Measurements from ENCODE around the gene TENM4.

TENM4 gene

DNA sequence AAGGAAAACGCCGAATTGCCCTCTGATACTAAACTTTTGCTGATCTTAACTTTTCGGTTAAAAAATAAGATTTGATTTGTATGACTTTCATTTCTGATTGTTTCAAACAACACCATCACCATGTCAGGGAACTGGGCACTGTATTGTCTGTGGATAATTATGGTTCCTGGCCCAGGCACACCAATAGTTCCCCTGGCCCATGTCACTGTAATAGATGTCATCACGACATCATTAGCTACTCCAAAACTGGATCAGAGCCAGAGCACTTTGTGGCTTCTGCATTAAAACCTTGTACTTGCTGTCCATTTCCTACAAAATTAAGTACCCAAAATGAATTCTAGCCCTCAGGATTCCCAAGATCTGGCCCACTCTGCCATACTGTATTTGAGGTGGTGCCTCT, 746.7 kb downstream of the TENM4 start:
- DNase-seq (ENCODE audit: low spot score) = no peak
- in situ Hi-C loops (cut with MboI; ENCODE audit: low pct_unique_long_range_greater_than_20kb, low sequenced_read_pairs, unreplicated experiment) = no loop called here
- TF ChIP-seq, protein P1, sequence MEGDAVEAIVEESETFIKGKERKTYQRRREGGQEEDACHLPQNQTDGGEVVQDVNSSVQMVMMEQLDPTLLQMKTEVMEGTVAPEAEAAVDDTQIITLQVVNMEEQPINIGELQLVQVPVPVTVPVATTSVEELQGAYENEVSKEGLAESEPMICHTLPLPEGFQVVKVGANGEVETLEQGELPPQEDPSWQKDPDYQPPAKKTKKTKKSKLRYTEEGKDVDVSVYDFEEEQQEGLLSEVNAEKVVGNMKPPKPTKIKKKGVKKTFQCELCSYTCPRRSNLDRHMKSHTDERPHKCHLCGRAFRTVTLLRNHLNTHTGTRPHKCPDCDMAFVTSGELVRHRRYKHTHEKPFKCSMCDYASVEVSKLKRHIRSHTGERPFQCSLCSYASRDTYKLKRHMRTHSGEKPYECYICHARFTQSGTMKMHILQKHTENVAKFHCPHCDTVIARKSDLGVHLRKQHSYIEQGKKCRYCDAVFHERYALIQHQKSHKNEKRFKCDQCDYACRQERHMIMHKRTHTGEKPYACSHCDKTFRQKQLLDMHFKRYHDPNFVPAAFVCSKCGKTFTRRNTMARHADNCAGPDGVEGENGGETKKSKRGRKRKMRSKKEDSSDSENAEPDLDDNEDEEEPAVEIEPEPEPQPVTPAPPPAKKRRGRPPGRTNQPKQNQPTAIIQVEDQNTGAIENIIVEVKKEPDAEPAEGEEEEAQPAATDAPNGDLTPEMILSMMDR (IDR thresholded peaks at IDR 0.05; ENCODE audit: extremely low read depth, insufficient read depth, missing control alignments) = no peak

DNA sequence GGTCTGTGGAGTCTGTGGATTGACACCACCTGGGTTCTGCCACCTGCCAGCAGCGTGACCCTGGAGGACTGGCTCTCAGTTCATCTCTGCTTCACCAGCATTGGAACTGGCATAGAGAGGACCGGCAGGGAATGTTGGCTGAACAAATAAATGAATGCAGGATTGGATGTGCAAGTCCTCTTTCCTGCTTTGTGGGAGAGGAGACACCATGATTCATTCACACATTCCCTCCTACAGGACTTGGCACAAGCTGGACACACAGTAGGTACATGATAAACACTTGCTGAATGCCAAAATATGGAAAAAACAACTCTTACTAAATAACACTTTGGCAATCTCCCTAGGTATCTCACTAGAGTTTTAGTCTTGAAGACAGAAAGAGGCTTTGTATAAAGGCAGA, 749.6 kb downstream of the TENM4 start:
- in situ Hi-C loops (cut with MboI; ENCODE audit: low pct_unique_long_range_greater_than_20kb, low sequenced_read_pairs, unreplicated experiment) = no loop called here
- TF ChIP-seq, protein P1 (IDR thresholded peaks at IDR 0.05; ENCODE audit: extremely low read depth, insufficient read depth, missing control alignments) = no peak
- DNase-seq (ENCODE audit: low spot score) = no peak

DNA sequence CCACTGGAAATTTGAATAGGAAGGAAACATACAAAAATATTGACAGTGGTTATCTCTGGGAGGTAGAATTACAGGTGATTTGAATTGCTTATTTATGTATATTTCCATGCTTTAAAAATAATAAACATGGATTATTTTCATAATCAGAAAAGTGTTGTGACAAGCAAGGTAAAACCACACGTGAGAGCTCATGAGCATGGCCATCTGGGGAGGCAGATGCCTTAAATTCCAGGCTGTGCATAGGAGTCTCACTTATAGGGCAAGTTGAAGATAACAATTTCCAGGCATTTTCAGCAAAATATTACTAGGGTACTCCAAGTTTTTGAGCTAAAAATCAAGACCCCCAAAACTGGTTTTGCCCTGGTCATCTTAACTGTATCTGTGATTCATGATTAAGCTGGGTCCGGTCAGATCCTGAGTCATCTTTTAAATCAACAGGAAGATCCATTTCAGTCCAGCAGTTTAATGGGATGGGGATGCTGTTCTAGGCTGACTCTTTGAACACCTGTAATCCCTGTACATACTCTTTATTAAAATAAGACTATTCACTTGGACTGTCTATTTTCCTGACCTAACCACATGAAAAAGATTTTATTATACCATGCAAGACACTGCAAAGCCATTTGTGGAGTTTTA, 750.4 kb downstream of the TENM4 start:
- in situ Hi-C loops (cut with MboI; ENCODE audit: low pct_unique_long_range_greater_than_20kb, low sequenced_read_pairs, unreplicated experiment) = no loop called here
- TF ChIP-seq, protein P1 (IDR thresholded peaks at IDR 0.05; ENCODE audit: extremely low read depth, insufficient read depth, missing control alignments) = no peak
- DNase-seq (ENCODE audit: low spot score) = no peak

DNA sequence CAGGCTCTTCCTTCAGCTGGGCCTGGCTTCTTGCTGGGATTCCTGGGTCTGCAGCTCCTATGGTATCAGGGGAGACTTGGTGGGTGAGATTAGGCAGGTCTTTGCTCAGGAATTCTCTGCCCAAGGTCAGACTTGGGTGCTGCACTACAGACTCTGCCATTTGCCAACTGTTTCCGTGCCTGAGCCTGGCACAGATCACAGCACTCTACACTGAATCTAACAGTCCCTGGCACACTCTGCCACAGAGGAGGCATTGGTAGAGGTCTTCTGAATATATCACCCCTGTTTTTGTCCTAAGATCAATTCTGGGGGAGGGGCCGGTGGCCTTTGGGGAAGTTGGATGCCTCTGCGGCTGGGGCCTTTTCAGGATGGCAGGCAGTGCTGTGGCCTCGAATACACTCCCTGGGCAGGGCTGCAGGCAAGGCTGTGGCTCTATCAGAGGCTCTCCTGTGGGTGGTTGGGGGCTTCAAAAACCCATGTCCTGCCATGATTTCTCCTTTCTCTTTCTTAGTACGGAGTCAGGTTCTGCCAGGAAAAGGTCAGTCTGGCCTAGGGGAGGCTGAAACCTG, 751.2 kb downstream of the TENM4 start:
- no peak for DNase-seq (ENCODE audit: low spot score)
- TF ChIP-seq, protein P1 (IDR thresholded peaks at IDR 0.05; ENCODE audit: extremely low read depth, insufficient read depth, missing control alignments) = no peak
- in situ Hi-C loops (cut with MboI; ENCODE audit: low pct_unique_long_range_greater_than_20kb, low sequenced_read_pairs, unreplicated experiment) = no loop called here

DNA sequence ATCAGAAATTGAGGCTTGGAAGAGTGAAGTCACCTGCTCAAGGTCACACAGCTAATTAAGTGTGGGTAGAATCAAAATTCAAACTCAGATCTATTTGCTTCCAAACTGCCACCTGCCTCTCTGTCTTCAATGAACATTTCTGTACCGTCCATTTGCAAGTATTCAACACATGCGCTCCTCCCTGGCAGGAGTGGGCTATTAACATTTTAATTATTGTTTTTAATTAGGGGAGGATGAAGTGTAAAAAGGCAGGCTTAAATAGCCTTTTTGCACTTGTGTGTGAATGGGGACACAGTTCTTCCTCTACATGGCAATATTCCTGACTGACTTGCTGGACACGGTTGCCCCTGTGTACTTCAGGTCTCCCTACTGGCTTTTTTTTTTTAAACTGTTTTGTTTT, 751.7 kb downstream of the TENM4 start:
- no peak for DNase-seq (ENCODE audit: low spot score)
- TF ChIP-seq, protein P1 (IDR thresholded peaks at IDR 0.05; ENCODE audit: extremely low read depth, insufficient read depth, missing control alignments) = no peak
- in situ Hi-C loops (cut with MboI; ENCODE audit: low pct_unique_long_range_greater_than_20kb, low sequenced_read_pairs, unreplicated experiment) = no loop called here

DNA sequence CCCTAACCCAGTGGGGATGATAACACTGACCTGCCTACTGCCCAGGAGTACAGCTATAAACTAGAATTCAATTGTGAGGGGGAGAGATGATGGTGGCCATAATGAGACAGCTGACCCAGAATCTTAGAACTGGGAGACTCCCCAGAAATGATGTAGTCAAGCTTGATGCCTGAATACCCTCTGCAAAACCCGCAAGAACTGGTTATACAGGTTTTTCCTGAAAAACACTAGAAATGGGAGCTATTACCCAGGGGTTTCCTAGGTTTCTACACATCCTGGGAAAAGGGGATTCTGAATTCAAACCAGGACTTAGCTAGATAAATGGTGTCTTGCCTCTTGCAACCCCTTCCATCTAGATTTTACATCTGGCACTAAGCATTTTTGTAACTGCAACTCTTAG, 752.4 kb downstream of the TENM4 start:
- no peak for DNase-seq (ENCODE audit: low spot score)

More for the DNA sequence above, 752.4 kb downstream of the TENM4 start:
- TF ChIP-seq, protein P1 (IDR thresholded peaks at IDR 0.05; ENCODE audit: extremely low read depth, insufficient read depth, missing control alignments) = no peak
- in situ Hi-C loops (cut with MboI; ENCODE audit: low pct_unique_long_range_greater_than_20kb, low sequenced_read_pairs, unreplicated experiment) = no loop called here
